Neural cell (in vitro differentiated cells): ENCODE data around the gene GINS2. TPM values are rescaled to one million over a fixed set of nuclear protein-coding genes. Genes with fewer than 3 reads are reported as not detected.
A peak's percentile ranks its signal among the peaks of the same experiment; 100 is the strongest.

Source experiments
- H2AFZ ChIP-seq: fragments of 200-600, 300-800 bp; sonication (generic), shearing (Covaris generic); 2 replicates; pipeline ENCODE4 v1.6.0; 2014; ENCODE audit warnings: low read depth, mild to moderate bottlenecking, antibody characterized with exemption, low read length, moderate library complexity
- H3F3A ChIP-seq: fragments of 200-600 bp; shearing (Covaris generic); 2 replicates; pipeline ENCODE4 v1.6.1; 2016; ENCODE audit warnings: mild to moderate bottlenecking, moderate library complexity, mixed read lengths, antibody characterized with exemption, low read length; ENCODE audit not compliant: insufficient read depth, poor library complexity, severe bottlenecking
- H3K27ac ChIP-seq: fragments of 200-600, 300-800 bp; sonication (generic), shearing (Covaris generic); 2 replicates; pipeline ENCODE4 v1.5.1; 2014; ENCODE audit warnings: mild to moderate bottlenecking, low read length, moderate library complexity
- H3K27me3 ChIP-seq: fragments of 300-800, 200-600 bp; sonication (generic), shearing (Covaris generic); 2 replicates; pipeline ENCODE4 v1.6.0; 2014; ENCODE audit warnings: mild to moderate bottlenecking, low read depth, low read length, moderate library complexity; ENCODE audit not compliant: insufficient read depth
- H3K36me3 ChIP-seq: fragments of 300-800, 200-600 bp; sonication (generic), shearing (Covaris generic); 2 replicates; pipeline ENCODE4 v1.5.1; 2014; ENCODE audit warnings: mild to moderate bottlenecking, antibody characterized with exemption, low read length, moderate library complexity; ENCODE audit not compliant: insufficient read depth
- H3K4me2 ChIP-seq: fragments of 300-800, 200-600 bp; sonication (generic), shearing (Covaris generic); 2 replicates; pipeline ENCODE4 v1.6.0; 2014; ENCODE audit warnings: mild to moderate bottlenecking, low read length
- H3K4me3 ChIP-seq: fragments of 300-800, 200-600 bp; sonication (generic), shearing (Covaris generic); 2 replicates; pipeline ENCODE4 v1.5.1; 2014; ENCODE audit warnings: mild to moderate bottlenecking, low read length, moderate library complexity
- H3K79me2 ChIP-seq: fragments of 200-600 bp; shearing (Covaris generic); replicated peaks from 2 replicates; pipeline ENCODE4 v1.6.0; 2014; ENCODE audit warnings: mild to moderate bottlenecking, low read length, moderate library complexity; ENCODE audit not compliant: insufficient read depth
- H3K9ac ChIP-seq: fragments of 300-800, 200-600 bp; sonication (generic), shearing (Covaris generic); 2 replicates; pipeline ENCODE4 v1.6.1; 2016; ENCODE audit warnings: mild to moderate bottlenecking, low read length, mixed read lengths
- H3K9me2 ChIP-seq: fragments of 200-600 bp; shearing (Covaris generic); 2 replicates; pipeline ENCODE4 v1.6.1; 2016; ENCODE audit warnings: mild to moderate bottlenecking, low read length, mixed read lengths; ENCODE audit not compliant: insufficient read depth
- H3K9me3 ChIP-seq: fragments of 200-600, 300-800 bp; sonication (generic), shearing (Covaris generic); 2 replicates; pipeline ENCODE4 v1.6.1; 2016; ENCODE audit warnings: mild to moderate bottlenecking, mixed run types, low read length, moderate library complexity, mixed read lengths
- H4K20me1 ChIP-seq: fragments of 200-600 bp; shearing (Covaris generic); 2 replicates; pipeline ENCODE4 v1.6.1; 2016; ENCODE audit warnings: mild to moderate bottlenecking, mixed run types; ENCODE audit not compliant: insufficient read depth
- CTCF ChIP-seq: fragments of 450-650 bp; IDR thresholded peaks from 2 replicates; pipeline ENCODE4 v1.5.1; 2014; ENCODE audit warnings: antibody characterized with exemption, mild to moderate bottlenecking, moderate library complexity; ENCODE audit not compliant: poor library complexity, severe bottlenecking
- EP300 ChIP-seq: fragments of 450-650 bp; conservative IDR thresholded peaks from 2 replicates; pipeline ENCODE4 v1.6.1; 2014; ENCODE audit warnings: antibody characterized with exemption, mild to moderate bottlenecking, moderate library complexity; ENCODE audit not compliant: poor library complexity, severe bottlenecking
- EZH2 ChIP-seq: fragments of 200-600, 300-800 bp; shearing (Covaris generic), sonication (generic); IDR thresholded peaks from 2 replicates; pipeline ENCODE4 v1.6.1; 2014; ENCODE audit warnings: antibody characterized with exemption, low read length, borderline replicate concordance, mild to moderate bottlenecking; ENCODE audit not compliant: insufficient read depth, poor library complexity, severe bottlenecking
- MXI1 ChIP-seq: fragments of 450-650 bp; conservative IDR thresholded peaks from 2 replicates; pipeline ENCODE4 v1.6.1; 2014; ENCODE audit warnings: antibody characterized with exemption, mild to moderate bottlenecking; ENCODE audit not compliant: poor library complexity, severe bottlenecking
- POLR2AphosphoS5 ChIP-seq: IDR thresholded peaks from 2 replicates; pipeline ENCODE4 v1.6.1; 2012
- RAD21 ChIP-seq: fragments of 450-650 bp; conservative IDR thresholded peaks from 2 replicates; pipeline ENCODE4 v1.6.1; 2014; ENCODE audit warnings: antibody characterized with exemption, mild to moderate bottlenecking, moderate library complexity
- REST ChIP-seq: IDR thresholded peaks from 2 replicates; pipeline ENCODE4 v1.6.1; 2012; ENCODE audit warnings: borderline replicate concordance
- SMC3 ChIP-seq: fragments of 450-650 bp; conservative IDR thresholded peaks from 2 replicates; pipeline ENCODE4 v1.6.1; 2014; ENCODE audit warnings: antibody characterized with exemption, mild to moderate bottlenecking, moderate library complexity; ENCODE audit not compliant: poor library complexity
- TAF1 ChIP-seq: IDR thresholded peaks from 2 replicates; pipeline ENCODE4 v1.6.1; 2012; ENCODE audit warnings: low read depth
- polyA plus RNA-seq: library from polyadenylated mRNA; depleted of rRNA; stranded (reverse); fragments of >200 nt; gene quantifications from 2 replicates; pipeline ENCODE4 v1.2.3, GENCODE V29; 2014

Gene GINS2
- polyA plus RNA-seq, 1 donor from 2014 or later = 9.2 TPM

- TF ChIP-seq CTCF (no peak), TAF1 (no peak), POLR2AphosphoS5 (no peak), EP300 (no peak), SMC3 (no peak), MXI1 (no peak), EZH2 (no peak), REST (no peak), RAD21 (no peak)
- no peaks in the 10 kb centered on the region for H3K79me2 ChIP-seq
- no peaks in the 10 kb centered on the region for H3K9me2 ChIP-seq
- H3K9ac ChIP-seq = no peak overlapping the region
- H3K4me3 ChIP-seq = no peak overlapping the region
- H3K9me3 ChIP-seq = no peaks in the 10 kb centered on the region
- no peaks in the 10 kb centered on the region for H3F3A ChIP-seq
- no peaks in the 10 kb centered on the region for H3K27me3 ChIP-seq
- peaks cover 16% of the 10 kb centered on the region for H3K36me3 ChIP-seq
- H3K27ac ChIP-seq = peak overlapping the region; percentile 16
- H4K20me1 ChIP-seq = no peaks in the 10 kb centered on the region
- no peak overlapping the region for H2AFZ ChIP-seq
- H3K4me2 ChIP-seq = no peak overlapping the region
Observed at GRCh38 chr16:85662976-85663830, 25.6 kb downstream of the GINS2 start.

GRCh38 chr16:85662482-85662812 is 26.3 kb downstream of the GINS2 start:
- no peaks in the 10 kb centered on the region for H3K9me2 ChIP-seq
- no peak for TF ChIP-seq REST
- TF ChIP-seq MXI1 = no peak
- TF ChIP-seq RAD21 = no peak
- no peak for TF ChIP-seq SMC3
- no peak for TF ChIP-seq TAF1
- no peak for TF ChIP-seq EZH2
- TF ChIP-seq POLR2AphosphoS5 = peak; percentile 17
- H3K27me3 ChIP-seq = no peaks in the 10 kb centered on the region
- H3K36me3 ChIP-seq = peaks cover 16% of the 10 kb centered on the region
- no peaks in the 10 kb centered on the region for H3K79me2 ChIP-seq
- H4K20me1 ChIP-seq = no peaks in the 10 kb centered on the region
- H3K27ac ChIP-seq = peak overlapping the region; percentile 16
- H3K9ac ChIP-seq = no peak overlapping the region
- H3K9me3 ChIP-seq = no peaks in the 10 kb centered on the region
- no peak overlapping the region for H3K4me2 ChIP-seq
- no peaks in the 10 kb centered on the region for H3F3A ChIP-seq
- H3K4me3 ChIP-seq = no peak overlapping the region
- H2AFZ ChIP-seq = no peak overlapping the region
